ENCODE data around the gene ASB6.

Gene ASB6

DNA sequence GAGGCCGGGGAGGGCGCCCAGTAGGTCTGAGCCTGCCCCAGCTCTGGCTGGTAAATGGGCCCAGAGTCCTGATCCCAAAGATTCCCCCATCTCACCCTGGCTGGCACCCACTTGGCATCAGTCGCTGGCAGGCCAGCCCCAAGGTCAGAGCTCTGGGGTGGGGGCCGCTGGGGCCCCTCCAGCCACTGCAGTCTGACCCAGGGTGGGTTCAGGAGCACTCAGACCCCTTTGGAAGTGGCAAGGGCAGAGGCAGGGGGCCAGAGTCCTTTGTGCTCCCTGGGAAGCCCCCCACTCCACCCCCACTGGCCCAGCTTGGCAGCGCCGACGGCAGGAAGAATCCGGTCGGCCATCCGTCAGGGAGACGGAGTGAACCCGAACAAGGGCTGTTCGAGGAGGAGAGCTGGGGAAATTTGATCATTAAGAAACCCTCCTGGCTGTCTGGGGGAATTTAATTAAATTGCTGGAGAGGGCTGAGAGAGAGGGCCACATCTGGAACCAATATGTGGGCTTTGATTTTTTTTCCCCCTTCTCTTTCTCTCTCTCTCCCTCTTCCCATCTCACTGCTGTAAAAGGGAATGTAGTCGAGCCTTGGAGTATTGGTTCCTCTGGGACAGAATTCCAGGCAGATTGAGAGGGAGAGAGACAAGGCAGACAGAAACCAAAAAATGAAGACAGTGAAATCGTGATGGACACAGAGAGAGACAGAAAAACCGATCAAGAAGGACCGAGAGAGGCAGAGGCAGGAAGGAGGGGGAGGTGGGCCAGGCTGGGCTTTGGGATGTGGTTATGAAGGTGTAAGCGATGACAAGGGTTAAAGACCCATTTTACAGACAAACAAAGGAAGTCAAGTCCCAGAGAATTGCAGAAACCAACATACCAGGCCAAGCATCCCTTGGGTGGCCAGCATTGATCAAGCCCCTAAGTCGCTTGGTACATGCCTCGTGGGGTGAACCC, 8.1 kb upstream of the ASB6 start:
- H3K79me2 ChIP-seq (ENCODE audit: insufficient read depth, low read length) = no peaks in the 10 kb centered on the region

DNA sequence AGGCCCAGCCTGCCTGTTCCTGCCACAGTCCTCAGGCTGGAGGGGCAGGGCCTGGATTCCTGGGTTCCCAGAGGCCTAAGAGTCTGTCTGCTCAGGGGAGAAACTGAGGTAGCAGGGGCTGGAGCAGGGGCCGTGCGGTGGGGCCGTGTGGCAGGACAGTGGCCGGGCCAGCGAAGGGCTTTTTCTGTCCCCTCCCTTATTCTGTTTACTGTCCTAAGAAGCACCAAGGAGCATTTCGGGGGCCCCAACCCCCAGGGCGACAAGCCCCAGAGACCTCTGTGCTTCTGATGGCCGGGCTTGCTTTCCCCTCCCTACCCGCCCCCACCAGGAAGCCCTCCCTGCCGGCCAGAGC, 6.8 kb upstream of the ASB6 start:
- TF ChIP-seq, protein P1, sequence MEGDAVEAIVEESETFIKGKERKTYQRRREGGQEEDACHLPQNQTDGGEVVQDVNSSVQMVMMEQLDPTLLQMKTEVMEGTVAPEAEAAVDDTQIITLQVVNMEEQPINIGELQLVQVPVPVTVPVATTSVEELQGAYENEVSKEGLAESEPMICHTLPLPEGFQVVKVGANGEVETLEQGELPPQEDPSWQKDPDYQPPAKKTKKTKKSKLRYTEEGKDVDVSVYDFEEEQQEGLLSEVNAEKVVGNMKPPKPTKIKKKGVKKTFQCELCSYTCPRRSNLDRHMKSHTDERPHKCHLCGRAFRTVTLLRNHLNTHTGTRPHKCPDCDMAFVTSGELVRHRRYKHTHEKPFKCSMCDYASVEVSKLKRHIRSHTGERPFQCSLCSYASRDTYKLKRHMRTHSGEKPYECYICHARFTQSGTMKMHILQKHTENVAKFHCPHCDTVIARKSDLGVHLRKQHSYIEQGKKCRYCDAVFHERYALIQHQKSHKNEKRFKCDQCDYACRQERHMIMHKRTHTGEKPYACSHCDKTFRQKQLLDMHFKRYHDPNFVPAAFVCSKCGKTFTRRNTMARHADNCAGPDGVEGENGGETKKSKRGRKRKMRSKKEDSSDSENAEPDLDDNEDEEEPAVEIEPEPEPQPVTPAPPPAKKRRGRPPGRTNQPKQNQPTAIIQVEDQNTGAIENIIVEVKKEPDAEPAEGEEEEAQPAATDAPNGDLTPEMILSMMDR (conservative IDR thresholded peaks at IDR 0.05; ENCODE audit: low read length) = no peak
- TF ChIP-seq EZH2phosphoT487 (IDR thresholded peaks at IDR 0.05; ENCODE audit: borderline replicate concordance) = no peak
- Histone ChIP-seq H3F3A (ENCODE audit: low read depth) (no peaks in the 10 kb centered on the region), H3K4me1 (ENCODE audit: insufficient read depth, low read length, poor library complexity, severe bottlenecking) (no peaks in the 10 kb centered on the region), H3K79me2 (ENCODE audit: insufficient read depth, low read length) (no peaks in the 10 kb centered on the region), H3K9me2 (replicated peaks; ENCODE audit: low read depth, low read length) (no peaks in the 10 kb centered on the region), H3K36me3 (ENCODE audit: insufficient read depth, low read length) (no peaks in the 10 kb centered on the region), H4K20me1 (ENCODE audit: insufficient read depth, low read length, poor library complexity, severe bottlenecking) (no peaks in the 10 kb centered on the region), H3K27me3 (ENCODE audit: insufficient read depth, low read length, poor library complexity, severe bottlenecking) (no peaks in the 10 kb centered on the region), H3K4me2 (ENCODE audit: low read depth, low read length, poor library complexity, severe bottlenecking) (no peak overlapping the region), H3K9me3 (ENCODE audit: insufficient read depth, low read depth, low read length) (no peaks in the 10 kb centered on the region), H2AFZ (ENCODE audit: low read length) (no peak overlapping the region), H3K9ac (ENCODE audit: low read depth, low read length, poor library complexity, severe bottlenecking) (no peak overlapping the region), H3K4me3 (ENCODE audit: low read length, poor library complexity, severe bottlenecking) (no peak overlapping the region)

More for the DNA sequence above, 8.1 kb upstream of the ASB6 start:
- H3K36me3 ChIP-seq (ENCODE audit: insufficient read depth, low read length) = no peaks in the 10 kb centered on the region
- no peaks in the 10 kb centered on the region for H3F3A ChIP-seq (ENCODE audit: low read depth)
- H3K9ac ChIP-seq (ENCODE audit: low read depth, low read length, poor library complexity, severe bottlenecking) = no peak overlapping the region
- no peaks in the 10 kb centered on the region for H3K27me3 ChIP-seq (ENCODE audit: insufficient read depth, low read length, poor library complexity, severe bottlenecking)
- H3K4me2 ChIP-seq (ENCODE audit: low read depth, low read length, poor library complexity, severe bottlenecking) = no peak overlapping the region
- TF ChIP-seq, protein P1 (conservative IDR thresholded peaks at IDR 0.05; ENCODE audit: low read length) = no peak
- TF ChIP-seq EZH2phosphoT487 (IDR thresholded peaks at IDR 0.05; ENCODE audit: borderline replicate concordance) = no peak
- H3K4me1 ChIP-seq (ENCODE audit: insufficient read depth, low read length, poor library complexity, severe bottlenecking) = no peaks in the 10 kb centered on the region
- no peak overlapping the region for H3K4me3 ChIP-seq (ENCODE audit: low read length, poor library complexity, severe bottlenecking)
- no peaks in the 10 kb centered on the region for H4K20me1 ChIP-seq (ENCODE audit: insufficient read depth, low read length, poor library complexity, severe bottlenecking)
- no peak overlapping the region for H2AFZ ChIP-seq (ENCODE audit: low read length)
- H3K9me3 ChIP-seq (ENCODE audit: insufficient read depth, low read depth, low read length) = no peaks in the 10 kb centered on the region
- H3K9me2 ChIP-seq (replicated peaks; ENCODE audit: low read depth, low read length) = no peaks in the 10 kb centered on the region

DNA sequence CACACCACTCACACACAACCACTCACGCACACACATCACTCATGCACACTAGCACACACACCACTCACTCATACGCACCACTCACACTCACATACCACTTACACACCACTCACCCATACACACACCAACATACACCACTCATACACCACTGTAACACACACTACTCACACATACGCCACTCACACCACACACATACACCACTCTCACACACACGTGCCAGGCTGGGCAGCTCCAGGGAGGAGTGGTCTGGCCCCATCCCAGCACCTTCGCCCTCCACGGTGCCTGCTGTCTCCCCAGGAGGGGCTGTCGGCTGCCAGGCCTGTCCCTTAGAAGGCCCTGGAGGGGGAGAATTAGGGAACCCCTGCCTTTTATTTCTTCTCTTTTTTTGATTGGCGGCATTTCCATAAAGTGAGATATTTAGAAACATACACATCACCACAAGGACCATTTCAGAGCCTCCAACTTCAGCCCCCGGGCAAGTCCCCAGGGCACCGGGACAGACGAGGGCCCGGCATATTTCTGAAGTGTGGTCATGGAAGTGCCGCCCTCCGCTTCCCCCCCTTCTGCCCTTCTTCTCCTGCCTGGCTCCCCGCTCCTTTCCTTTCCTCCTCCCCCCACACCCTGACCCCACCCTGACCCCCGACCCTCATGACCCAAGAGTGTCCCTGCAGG, 6.3 kb upstream of the ASB6 start:
- no peaks in the 10 kb centered on the region for H4K20me1 ChIP-seq (ENCODE audit: insufficient read depth, low read length, poor library complexity, severe bottlenecking)
- TF ChIP-seq, protein P1 (conservative IDR thresholded peaks at IDR 0.05; ENCODE audit: low read length) = no peak
- TF ChIP-seq EZH2phosphoT487 (IDR thresholded peaks at IDR 0.05; ENCODE audit: borderline replicate concordance) = no peak
- H3K4me1 ChIP-seq (ENCODE audit: insufficient read depth, low read length, poor library complexity, severe bottlenecking) = no peaks in the 10 kb centered on the region
- H3K79me2 ChIP-seq (ENCODE audit: insufficient read depth, low read length) = no peaks in the 10 kb centered on the region
- H3K27me3 ChIP-seq (ENCODE audit: insufficient read depth, low read length, poor library complexity, severe bottlenecking) = no peaks in the 10 kb centered on the region
- no peaks in the 10 kb centered on the region for H3K9me2 ChIP-seq (replicated peaks; ENCODE audit: low read depth, low read length)
- H3K4me2 ChIP-seq (ENCODE audit: low read depth, low read length, poor library complexity, severe bottlenecking) = no peak overlapping the region
- H3K9me3 ChIP-seq (ENCODE audit: insufficient read depth, low read depth, low read length) = no peaks in the 10 kb centered on the region
- H2AFZ ChIP-seq (ENCODE audit: low read length) = no peak overlapping the region
- H3F3A ChIP-seq (ENCODE audit: low read depth) = no peaks in the 10 kb centered on the region
- no peak overlapping the region for H3K9ac ChIP-seq (ENCODE audit: low read depth, low read length, poor library complexity, severe bottlenecking)
- no peak overlapping the region for H3K4me3 ChIP-seq (ENCODE audit: low read length, poor library complexity, severe bottlenecking)
- H3K36me3 ChIP-seq (ENCODE audit: insufficient read depth, low read length) = no peaks in the 10 kb centered on the region

Data from Loucy (cell line).